Activated naive CD8-positive, alpha-beta T cell treated with anti-CD3 and anti-CD28 coated beads, Interleukin-2, amount 10 ng/mL, durations not matched to agents 7 days and 5 days (primary cell): ENCODE measurements around the gene NFAM1. TPM values are rescaled to one million over a fixed set of nuclear protein-coding genes. Genes with fewer than 3 reads are reported as not detected.

Source experiments
- ATAC-seq: fragments of 150-1000 bp; cut with Tn5 transposase; one replicate; pipeline ENCODE4 v1.10.0; 2021; ENCODE audit warnings: low read depth, moderate library complexity
- POLR2A ChIA-PET: fragments of 350-600 bp; sonication (Branson Sonifier 250); formaldehyde crosslinking; loops from one replicate; lab custom pipeline; 2021; ENCODE audit warnings: antibody characterized with exemption; lab: Charles Lee
- DNase-seq: peaks from one replicate; pipeline ENCODE4 v3.0.0; 2021
- H3K27ac Mint-ChIP-seq: one replicate; pipeline ENCODE4 v1.8.0; 2022; ENCODE audit warnings: mild to moderate bottlenecking, mixed read lengths
- H3K27me3 Mint-ChIP-seq: one replicate; pipeline ENCODE4 v1.8.0; 2022; ENCODE audit warnings: mild to moderate bottlenecking, moderate library complexity, mixed read lengths
- H3K36me3 Mint-ChIP-seq: one replicate; pipeline ENCODE4 v1.8.0; 2021; ENCODE audit warnings: mild to moderate bottlenecking, mixed read lengths
- H3K4me1 Mint-ChIP-seq: one replicate; pipeline ENCODE4 v1.8.0; 2021; ENCODE audit warnings: mixed read lengths
- H3K4me3 Mint-ChIP-seq: one replicate; pipeline ENCODE4 v1.8.0; 2022; ENCODE audit warnings: mild to moderate bottlenecking, moderate library complexity, mixed read lengths
- H3K9me3 Mint-ChIP-seq: one replicate; pipeline ENCODE4 v1.8.0; 2021; ENCODE audit warnings: mixed read lengths
- total RNA-seq, 2 experiments: library from RNA; stranded (reverse); gene quantifications; one replicate each; pipeline ENCODE4 v1.2.3, GENCODE V29; 2021

Gene NFAM1
- total RNA-seq, 2 experiments from 2014 or later = 0.22 to 0.26 TPM

DNA sequence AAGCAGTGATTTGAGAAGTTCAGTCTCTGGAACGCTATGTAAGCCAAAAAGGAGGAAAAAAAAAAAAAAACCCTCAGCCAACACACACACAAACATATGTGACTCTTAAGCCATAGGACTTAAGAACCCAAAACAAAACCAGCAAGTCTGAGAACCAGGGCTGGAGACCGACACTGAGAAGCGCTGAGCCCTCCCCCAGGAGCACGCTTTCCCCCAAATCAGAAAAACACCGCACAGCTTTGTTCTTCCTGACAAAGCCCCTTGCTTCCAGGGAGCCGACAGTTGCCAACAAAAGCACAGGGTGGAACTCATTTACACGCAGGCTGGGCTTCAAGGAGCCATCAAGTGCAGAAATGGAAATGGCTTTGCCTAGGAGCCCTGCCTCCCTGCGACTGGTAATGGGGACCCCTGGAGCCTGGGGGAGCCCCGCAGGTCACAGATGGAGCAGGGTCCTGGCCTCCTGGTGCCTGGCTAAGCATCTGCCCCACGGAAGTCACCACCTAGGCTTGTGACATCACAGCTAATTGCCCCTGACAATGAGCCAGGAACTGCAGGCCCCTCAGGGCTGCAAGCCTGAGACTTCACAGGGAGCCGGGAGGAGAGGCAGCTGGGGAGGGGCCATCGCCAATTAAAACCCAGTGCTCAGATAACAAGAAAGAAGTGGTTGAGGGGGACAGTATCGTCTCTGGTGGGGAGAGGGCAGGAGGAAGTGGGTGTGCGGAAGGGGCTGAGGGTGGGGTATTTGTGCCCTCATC lies 66.9 kb downstream of the NFAM1 start:
- POLR2A ChIA-PET = no interaction called here

DNA sequence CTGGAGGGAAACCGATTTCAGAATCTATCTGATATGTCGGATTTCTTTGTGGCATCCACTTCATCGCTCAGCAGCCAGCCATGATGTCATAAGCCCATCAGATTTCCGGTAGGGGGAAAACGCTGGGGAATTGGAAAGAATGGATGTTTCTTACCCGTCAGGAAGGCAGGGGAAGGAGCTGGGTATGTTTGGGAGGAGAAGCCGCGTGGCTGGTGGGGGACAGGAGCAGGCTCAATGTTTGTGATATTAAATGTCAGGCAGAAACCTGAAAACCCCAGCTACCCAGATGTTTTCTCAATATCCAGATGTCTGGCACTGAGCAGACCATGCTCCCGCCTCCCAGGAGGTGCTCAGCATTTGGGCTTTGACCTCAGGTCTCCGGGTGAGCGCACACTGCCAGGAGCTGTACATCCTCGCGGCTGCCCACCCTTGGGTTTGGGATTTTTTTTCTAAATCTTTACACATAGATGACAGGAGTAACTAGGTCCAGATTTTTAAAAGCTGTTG lies 67.5 kb downstream of the NFAM1 start:
- no peak for DNase-seq
- POLR2A ChIA-PET = no interaction called here
- no peak overlapping the region for H3K4me3 Mint-ChIP-seq
- ATAC-seq = no peak
- no peaks in the 10 kb centered on the region for H3K9me3 Mint-ChIP-seq
- no peaks in the 10 kb centered on the region for H3K36me3 Mint-ChIP-seq
- H3K27ac Mint-ChIP-seq = no peak overlapping the region
- peaks cover 54% of the 10 kb centered on the region for H3K27me3 Mint-ChIP-seq
- H3K4me1 Mint-ChIP-seq = peaks cover 12% of the 10 kb centered on the region

More for the DNA sequence above, 66.9 kb downstream of the NFAM1 start:
- H3K36me3 Mint-ChIP-seq = no peaks in the 10 kb centered on the region
- ATAC-seq = no peak
- peaks cover 51% of the 10 kb centered on the region for H3K27me3 Mint-ChIP-seq
- H3K9me3 Mint-ChIP-seq = no peaks in the 10 kb centered on the region
- peak overlapping the region; percentile 10 for H3K4me3 Mint-ChIP-seq
- no peak for DNase-seq
- H3K27ac Mint-ChIP-seq = no peak overlapping the region
- H3K4me1 Mint-ChIP-seq = peaks cover 14% of the 10 kb centered on the region

DNA sequence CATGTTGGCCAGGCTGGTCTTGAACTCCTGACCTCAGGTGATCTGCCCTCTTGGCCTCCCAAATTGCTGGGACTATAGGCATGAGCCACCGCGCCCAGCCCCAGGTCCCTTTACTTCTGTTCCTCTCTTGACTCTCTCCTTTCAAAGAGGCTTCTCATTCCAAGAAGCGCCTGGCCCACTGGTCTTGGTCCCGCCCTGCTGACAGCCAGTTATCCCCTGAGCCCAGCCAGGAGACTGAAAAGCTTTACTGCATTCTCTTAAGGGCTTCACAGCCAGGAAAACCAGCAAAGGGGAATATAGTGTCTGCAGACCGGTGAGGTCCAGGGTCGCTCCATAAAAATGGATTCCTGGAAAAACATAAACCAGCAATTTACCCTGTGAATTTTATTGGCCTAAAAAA lies 68.3 kb downstream of the NFAM1 start:
- ATAC-seq (no peak), DNase-seq (no peak)
- Mint-ChIP-seq H3K9me3 (no peaks in the 10 kb centered on the region), H3K36me3 (no peaks in the 10 kb centered on the region), H3K4me3 (no peak overlapping the region), H3K27me3 (peaks cover 54% of the 10 kb centered on the region), H3K4me1 (peaks cover 8% of the 10 kb centered on the region), H3K27ac (no peak overlapping the region)
- POLR2A ChIA-PET = no interaction called here

DNA sequence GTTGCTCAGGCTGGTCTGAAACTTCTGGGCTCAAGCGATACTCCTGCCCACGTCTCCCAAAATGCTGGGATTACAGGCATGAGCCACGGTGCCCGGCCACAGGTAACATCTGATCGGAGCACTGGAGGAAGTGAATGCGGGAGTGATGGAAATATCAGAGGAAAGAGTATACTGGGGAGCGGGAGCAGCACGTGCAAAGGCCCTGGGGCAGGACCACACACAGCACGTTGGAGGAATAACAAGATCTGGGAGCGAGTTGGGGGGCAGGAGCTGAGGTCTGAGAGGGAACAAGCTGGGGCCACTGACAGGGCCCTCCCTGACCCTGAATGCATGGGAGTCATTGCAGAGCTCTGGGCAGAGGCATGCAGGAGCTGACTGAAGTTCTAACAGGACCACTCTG lies 70.7 kb downstream of the NFAM1 start:
- peaks cover 34% of the 10 kb centered on the region for H3K27me3 Mint-ChIP-seq
- no peaks in the 10 kb centered on the region for H3K36me3 Mint-ChIP-seq
- H3K4me3 Mint-ChIP-seq = no peak overlapping the region
- DNase-seq (no peak), ATAC-seq (no peak)
- H3K9me3 Mint-ChIP-seq = no peaks in the 10 kb centered on the region
- POLR2A ChIA-PET = no interaction called here
- H3K4me1 Mint-ChIP-seq = peaks cover 5% of the 10 kb centered on the region
- no peak overlapping the region for H3K27ac Mint-ChIP-seq

DNA sequence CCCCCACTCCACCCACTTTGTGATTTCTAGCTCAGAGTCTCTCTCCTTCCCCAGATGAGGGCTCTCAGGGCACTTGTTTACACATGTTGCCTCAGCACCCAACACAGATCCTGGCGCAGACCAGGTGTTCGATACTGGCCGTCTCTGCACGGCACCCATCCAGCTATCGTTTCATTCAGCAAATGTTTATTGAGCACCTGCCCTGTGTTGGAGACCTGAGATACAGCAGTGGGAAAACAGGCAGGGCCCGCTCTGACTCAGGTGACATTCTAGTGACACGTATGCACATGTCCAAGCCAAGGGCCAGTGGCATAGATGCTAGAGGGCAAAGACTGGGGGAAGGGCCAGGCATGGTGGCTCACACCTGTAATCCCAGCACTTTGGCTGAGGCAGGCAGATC lies 71.9 kb downstream of the NFAM1 start:
- POLR2A ChIA-PET = no interaction called here
- H3K4me1 Mint-ChIP-seq = peaks cover 2% of the 10 kb centered on the region
- H3K27ac Mint-ChIP-seq = no peak overlapping the region
- no peaks in the 10 kb centered on the region for H3K9me3 Mint-ChIP-seq
- H3K27me3 Mint-ChIP-seq = peaks cover 22% of the 10 kb centered on the region
- no peak overlapping the region for H3K4me3 Mint-ChIP-seq
- DNase-seq (no peak), ATAC-seq (no peak)
- H3K36me3 Mint-ChIP-seq = no peaks in the 10 kb centered on the region

DNA sequence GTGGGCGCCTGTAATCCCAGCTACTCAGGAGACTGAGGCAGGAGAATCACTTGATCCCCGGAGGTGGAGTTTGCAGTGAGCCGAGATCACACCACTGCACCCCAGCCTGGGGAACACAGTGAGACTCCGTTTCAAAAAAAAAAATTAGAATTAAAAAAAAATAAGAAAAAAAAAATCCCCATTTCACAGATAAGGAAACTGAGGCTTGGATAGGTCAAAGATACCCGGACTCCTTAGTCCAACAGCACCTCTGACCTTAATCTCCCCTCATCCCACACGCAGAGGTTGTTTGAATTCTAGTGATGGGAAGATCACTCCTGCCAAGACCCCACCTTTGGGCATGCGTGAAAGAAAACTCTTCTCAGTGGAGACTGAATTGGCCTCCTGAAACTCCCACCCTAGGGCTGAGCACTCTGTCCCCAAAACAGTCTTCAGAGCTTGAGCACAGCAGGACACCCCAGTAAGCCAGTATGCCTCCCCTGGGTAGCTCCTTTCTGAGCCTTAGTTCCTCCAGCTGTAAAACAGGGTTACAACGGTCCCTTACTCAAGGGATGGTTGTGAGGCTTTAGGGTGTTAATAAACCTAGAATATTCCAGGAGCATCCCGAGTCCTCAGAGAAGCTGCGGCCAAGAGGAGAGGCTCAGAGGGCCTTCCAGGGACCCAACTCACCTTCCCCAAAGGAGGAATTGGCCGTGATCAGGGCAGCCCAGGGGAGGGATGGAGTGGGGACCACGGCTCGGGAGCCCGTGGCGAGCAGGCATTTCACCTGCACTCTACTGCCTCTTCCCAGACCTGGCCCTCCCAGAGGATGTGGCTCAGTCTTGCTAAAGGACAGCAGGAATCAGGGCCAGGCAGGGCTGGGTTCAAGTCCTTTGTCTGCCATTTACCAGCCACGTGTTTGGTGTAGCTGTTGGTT lies 73.3 kb downstream of the NFAM1 start:
- no peak for DNase-seq
- POLR2A ChIA-PET = interaction anchor here (0.7 kb wide), 1 partner anchor 257 kb away, joined by 3 read pairs; no protein-coding TSS in a partner anchor
- Mint-ChIP-seq H3K9me3 (no peaks in the 10 kb centered on the region), H3K27ac (no peak overlapping the region), H3K4me1 (no peaks in the 10 kb centered on the region), H3K27me3 (peaks cover 9% of the 10 kb centered on the region), H3K4me3 (no peak overlapping the region), H3K36me3 (no peaks in the 10 kb centered on the region)
- ATAC-seq = no peak

DNA sequence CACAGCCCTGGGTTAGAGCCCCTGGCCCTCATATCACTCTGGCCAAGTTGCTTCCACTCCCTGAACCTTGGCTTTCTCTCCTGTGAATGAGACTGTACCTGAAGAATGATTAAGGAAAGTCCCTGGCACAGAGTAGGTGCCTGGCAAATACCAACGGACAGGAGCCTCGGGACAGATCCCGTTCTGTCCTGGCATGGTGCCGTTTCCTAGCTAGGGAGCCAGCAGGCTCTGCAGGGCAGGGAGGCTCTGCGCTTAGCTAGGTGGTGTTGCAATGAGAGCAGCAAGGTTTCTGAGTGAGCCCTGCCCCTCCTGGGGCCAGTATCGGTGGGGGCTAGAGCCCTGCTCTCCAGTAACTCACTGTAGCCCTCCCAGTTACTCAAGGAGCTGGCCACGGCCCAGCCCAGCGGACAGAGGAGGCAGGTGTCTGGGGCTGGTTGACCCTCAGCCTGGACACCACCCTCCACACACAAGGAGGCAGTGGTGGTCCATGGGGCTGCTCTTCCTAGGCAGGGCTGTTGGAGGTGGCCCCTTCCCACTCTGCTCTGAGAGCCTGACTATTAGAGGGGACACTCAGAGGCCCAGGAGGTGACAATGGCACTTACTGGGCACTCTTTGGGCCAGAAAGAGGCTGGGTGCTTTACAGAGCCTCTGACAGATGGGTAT lies 74.4 kb downstream of the NFAM1 start:
- DNase-seq (no peak), ATAC-seq (no peak)
- Mint-ChIP-seq H3K4me1 (no peaks in the 10 kb centered on the region), H3K4me3 (no peak overlapping the region), H3K36me3 (no peaks in the 10 kb centered on the region), H3K27ac (no peak overlapping the region), H3K27me3 (peaks cover 5% of the 10 kb centered on the region), H3K9me3 (no peaks in the 10 kb centered on the region)
- POLR2A ChIA-PET = interaction anchor here (0.7 kb wide), 1 partner anchor 258 kb away, joined by 3 read pairs; no protein-coding TSS in a partner anchor

DNA sequence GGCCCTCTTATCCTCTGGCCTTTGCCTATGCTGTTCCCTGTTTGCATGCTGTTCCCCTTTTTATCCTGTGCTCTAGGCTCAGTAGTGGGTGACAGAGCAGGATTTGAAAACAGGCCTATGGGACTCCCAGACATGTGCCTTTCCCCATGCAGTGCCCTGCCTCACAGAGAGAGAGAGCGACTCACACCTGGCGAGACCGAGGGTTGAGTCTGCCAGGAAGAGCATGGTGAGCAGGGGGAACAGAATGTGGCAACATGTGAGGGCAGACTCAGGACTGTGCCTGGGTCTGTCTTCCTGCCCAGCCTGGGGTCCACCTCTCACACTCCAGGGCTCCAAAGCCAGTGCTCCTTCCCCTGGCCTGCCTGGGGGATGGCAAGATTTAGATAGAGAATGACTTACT lies 75.0 kb downstream of the NFAM1 start:
- Mint-ChIP-seq H3K27ac (no peak overlapping the region), H3K27me3 (peaks cover 5% of the 10 kb centered on the region), H3K4me3 (no peak overlapping the region), H3K4me1 (no peaks in the 10 kb centered on the region), H3K9me3 (no peaks in the 10 kb centered on the region), H3K36me3 (no peaks in the 10 kb centered on the region)
- no peak for DNase-seq
- POLR2A ChIA-PET = no interaction called here
- ATAC-seq = no peak

DNA sequence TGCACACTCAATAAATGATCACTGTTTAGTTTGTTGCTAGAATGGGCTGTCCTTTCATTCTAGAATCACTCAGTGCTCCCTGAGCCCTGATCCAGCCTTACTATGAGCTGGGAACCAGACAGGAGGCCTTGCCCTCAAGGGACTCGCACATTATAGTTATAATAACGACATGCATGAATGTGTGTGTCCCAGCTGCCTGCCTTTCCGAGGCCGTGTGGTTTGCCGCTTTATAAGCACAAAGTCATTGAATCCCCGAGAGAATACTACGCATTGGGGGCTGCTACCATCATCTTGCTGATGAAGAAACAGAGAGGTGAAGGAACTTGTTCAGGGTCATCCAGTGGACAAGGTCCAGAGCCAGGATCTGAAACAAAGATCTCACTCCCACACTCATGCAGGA lies 75.7 kb downstream of the NFAM1 start:
- ATAC-seq (no peak), DNase-seq (no peak)
- no peaks in the 10 kb centered on the region for H3K9me3 Mint-ChIP-seq
- peaks cover 3% of the 10 kb centered on the region for H3K27me3 Mint-ChIP-seq
- POLR2A ChIA-PET = no interaction called here
- H3K27ac Mint-ChIP-seq = no peak overlapping the region
- no peaks in the 10 kb centered on the region for H3K4me1 Mint-ChIP-seq
- no peak overlapping the region for H3K4me3 Mint-ChIP-seq
- no peaks in the 10 kb centered on the region for H3K36me3 Mint-ChIP-seq

DNA sequence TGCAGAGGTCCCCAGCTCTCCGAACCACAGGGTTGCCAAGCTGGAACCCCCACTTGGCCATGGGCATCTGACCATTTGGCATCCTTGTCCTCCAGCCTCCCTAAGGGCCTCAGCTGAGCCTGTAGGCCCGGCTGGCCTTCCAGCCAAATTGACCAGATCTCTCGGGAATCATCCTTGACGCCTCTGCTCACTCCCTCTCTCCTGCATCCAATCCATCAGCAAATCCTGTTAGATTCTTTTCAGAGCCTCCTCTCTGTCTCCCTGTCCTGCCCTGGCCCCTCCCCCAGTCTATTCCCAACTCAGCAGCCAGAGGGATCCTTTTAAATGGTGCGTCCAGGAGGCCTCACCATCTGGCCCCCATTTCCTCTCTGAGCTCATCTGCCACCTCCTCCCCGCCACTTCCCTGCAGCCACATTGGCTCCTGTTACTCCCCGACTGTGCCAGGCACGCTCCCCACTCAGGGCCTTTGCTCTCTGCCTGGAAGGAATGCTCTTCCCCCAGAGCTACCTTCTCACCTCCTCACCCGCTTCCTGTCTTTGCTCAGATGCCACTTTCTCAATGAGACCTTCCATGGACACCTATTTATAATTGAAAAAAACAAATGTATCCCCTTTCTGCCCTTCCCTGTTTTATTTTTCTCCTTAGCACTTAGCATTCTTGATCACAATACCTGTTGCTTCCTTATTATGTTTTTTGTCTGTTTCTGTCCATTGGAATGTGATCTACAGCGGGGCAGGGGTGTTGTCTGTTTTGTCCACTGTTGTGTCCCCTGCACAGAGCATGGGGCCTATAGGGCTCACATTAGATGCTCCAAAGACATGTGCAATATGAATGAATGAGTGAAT lies 78.1 kb downstream of the NFAM1 start:
- no peak for ATAC-seq
- Mint-ChIP-seq H3K9me3 (no peaks in the 10 kb centered on the region), H3K4me3 (no peak overlapping the region), H3K4me1 (no peaks in the 10 kb centered on the region), H3K27me3 (peaks cover 3% of the 10 kb centered on the region), H3K27ac (peak overlapping the region; percentile 11), H3K36me3 (no peaks in the 10 kb centered on the region)
- DNase-seq = no peak
- POLR2A ChIA-PET = no interaction called here

DNA sequence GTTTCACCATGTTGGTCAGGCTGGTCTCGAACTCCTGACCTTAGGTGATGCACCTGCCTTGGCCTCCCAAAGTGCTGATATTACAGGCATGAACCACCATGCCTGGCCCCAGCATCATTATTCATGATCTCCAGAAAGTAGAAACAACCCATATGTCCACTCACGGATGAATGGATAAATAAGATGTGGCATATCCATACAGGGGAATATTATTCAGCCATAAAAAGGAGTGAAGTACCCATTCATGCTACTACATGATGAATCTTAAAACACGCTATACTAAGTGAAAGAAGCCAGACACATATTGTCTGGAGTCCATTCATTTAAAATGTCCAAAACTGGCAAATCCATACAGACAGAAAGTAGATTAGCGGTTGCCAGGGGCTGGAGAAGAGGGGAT lies 81.8 kb downstream of the NFAM1 start:
- H3K4me3 Mint-ChIP-seq = no peak overlapping the region
- no peak for ATAC-seq
- H3K27ac Mint-ChIP-seq = no peak overlapping the region
- no peaks in the 10 kb centered on the region for H3K4me1 Mint-ChIP-seq
- no peaks in the 10 kb centered on the region for H3K36me3 Mint-ChIP-seq
- H3K9me3 Mint-ChIP-seq = no peaks in the 10 kb centered on the region
- no peak for DNase-seq
- POLR2A ChIA-PET = no interaction called here
- H3K27me3 Mint-ChIP-seq = peaks cover 3% of the 10 kb centered on the region

DNA sequence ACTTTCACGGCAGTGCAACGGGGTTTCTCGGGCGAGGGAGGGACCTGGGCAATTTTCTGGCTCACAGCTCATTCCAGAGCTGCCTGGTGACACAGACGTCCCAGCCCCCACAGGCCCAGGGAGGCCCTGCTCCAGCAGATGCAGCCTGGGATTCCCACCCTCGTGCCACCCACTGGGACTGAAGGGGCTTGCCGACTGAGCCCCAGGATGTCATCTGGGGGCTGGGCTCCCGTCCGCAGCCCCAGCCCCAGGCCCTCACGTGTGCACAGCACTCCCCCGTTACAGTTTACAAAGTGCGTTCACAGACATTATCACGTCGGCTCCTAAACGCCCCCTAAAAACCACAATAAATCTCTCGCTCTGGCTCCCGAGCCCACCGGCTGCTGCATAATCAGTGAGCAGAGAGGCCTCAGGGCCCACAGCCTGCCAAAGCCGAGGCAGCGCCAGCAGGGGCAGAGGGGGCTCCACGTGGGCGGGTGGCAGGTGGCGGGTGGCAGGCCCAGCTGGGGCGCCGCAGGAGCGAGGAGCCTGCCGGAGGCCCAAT lies 84.8 kb downstream of the NFAM1 start:
- Mint-ChIP-seq H3K27ac (no peak overlapping the region), H3K4me3 (no peak overlapping the region), H3K4me1 (no peaks in the 10 kb centered on the region), H3K36me3 (no peaks in the 10 kb centered on the region), H3K27me3 (peaks cover 9% of the 10 kb centered on the region), H3K9me3 (no peaks in the 10 kb centered on the region)
- DNase-seq (no peak), ATAC-seq (no peak)
- POLR2A ChIA-PET = no interaction called here
